K562 (cell line): Measurements from ENCODE around the gene CHMP5. TPM values are rescaled to one million over a fixed set of nuclear protein-coding genes. Genes with fewer than 3 reads are reported as not detected.

Experiments
- ATAC-seq: fragments of 200-7000 bp; cut with Tn5 transposase; 3 replicates; pipeline ENCODE4 v1.9.1; 2020; ENCODE audit warnings: moderate library complexity
- BruUV-seq: library from RNA; stranded (reverse); fragments of 400-500 nt; replicated peaks from 2 replicates; lab custom pipeline; 2021; lab: Mats Ljungman, UMichigan
- CTCF ChIA-PET: fragments of 300-600 bp; formaldehyde crosslinking; extraction: SDS; loops from one replicate; lab custom pipeline; 2021; ENCODE audit warnings: low intra/inter-chr PET ratio; lab: Yijun Ruan, JAX
- POLR2A ChIA-PET: fragments of 300-600, 350-650 bp; sonication (Branson Sonifier 250); formaldehyde crosslinking; extraction: SDS; loops from one replicate; lab custom pipeline; 2021; ENCODE audit warnings: antibody characterized with exemption, inconsistent platforms; lab: Yijun Ruan, JAX
- DNase-seq, 4 experiments: peaks; one replicate each; pipeline versions ENCODE4 v3.0.0 to v3.0.0-alpha.2; 2011 to 2018; ENCODE audit warnings: low spot score in 3 of 4, mixed read lengths in 3 of 4; ENCODE audit errors: extremely low read depth in 1 of 4
- FAIRE-seq: peaks from 2 replicates; lab custom pipeline; 2011; peaks lifted over from hg19 to GRCh38; lab: Jason Lieb, UNC
- H2AFZ ChIP-seq: 2 replicates; pipeline ENCODE4 v1.6.0; 2011; ENCODE audit warnings: low read depth, low read length, control low read depth, inconsistent platforms
- H3K27ac ChIP-seq: fragments of 200-600 bp; 3 replicates; pipeline ENCODE4 v1.8.0; 2011; ENCODE audit warnings: low read depth, mild to moderate bottlenecking, control low read depth, inconsistent platforms, low read length, moderate library complexity, mixed read lengths; ENCODE audit errors: extremely low read depth
- H3K27me3 ChIP-seq, 2 experiments: fragments of 300-600 bp in 1 of 2; 2 replicates in 1 of 2; 3 replicates in 1 of 2; pipeline versions ENCODE4 v1.6.0 to v1.8.0; 2011; ENCODE audit warnings: inconsistent platforms in 2 of 2, low read length in 2 of 2, mild to moderate bottlenecking in 1 of 2, mixed read lengths in 1 of 2, moderate library complexity in 1 of 2; ENCODE audit not compliant: control insufficient read depth in 2 of 2, insufficient read depth in 2 of 2
- H3K36me3 ChIP-seq: fragments of 300-600 bp; 3 replicates; pipeline ENCODE4 v1.8.0; 2011; ENCODE audit warnings: mild to moderate bottlenecking, low read length, inconsistent platforms; ENCODE audit not compliant: control insufficient read depth, insufficient read depth
- H3K4me1 ChIP-seq, 2 experiments: fragments of 200-600 bp in 1 of 2; replicated peaks in 1 of 2; 2 replicates in 1 of 2; 3 replicates in 1 of 2; pipeline versions ENCODE4 v1.5.1 to v1.8.0; 2011; ENCODE audit warnings: inconsistent platforms in 2 of 2, low read length in 2 of 2, mild to moderate bottlenecking in 1 of 2, mixed read lengths in 1 of 2, moderate library complexity in 1 of 2; ENCODE audit not compliant: control insufficient read depth in 2 of 2, insufficient read depth in 2 of 2
- H3K4me2 ChIP-seq: 2 replicates; pipeline ENCODE4 v1.6.1; 2011; ENCODE audit warnings: low read length, control low read depth, inconsistent platforms, mixed read lengths; ENCODE audit not compliant: insufficient read depth
- H3K4me3 ChIP-seq: fragments of 200-600 bp; sonication (generic), shearing (Covaris generic); 2 replicates; pipeline ENCODE4 v1.5.1; 2016; ENCODE audit warnings: control low read depth, inconsistent platforms
- H3K79me2 ChIP-seq: fragments of 200-600 bp; 3 replicates; pipeline ENCODE4 v1.8.0; 2011; ENCODE audit warnings: low read length, inconsistent platforms; ENCODE audit not compliant: control insufficient read depth, insufficient read depth
- H3K9ac ChIP-seq, 2 experiments: 2 replicates each; pipeline versions ENCODE4 v1.6.0 to v1.6.1; 2011; ENCODE audit warnings: low read depth in 2 of 2, low read length in 2 of 2, control low read depth in 1 of 2, inconsistent platforms in 1 of 2, mild to moderate bottlenecking in 1 of 2, mixed read lengths in 1 of 2; ENCODE audit not compliant: insufficient read depth in 1 of 2
- H3K9me1 ChIP-seq: one replicate; pipeline ENCODE4 v1.6.0; 2011; ENCODE audit warnings: inconsistent platforms, mild to moderate bottlenecking, low read length, moderate library complexity; ENCODE audit not compliant: control insufficient read depth, insufficient read depth
- H3K9me3 ChIP-seq: replicated peaks from 2 replicates; pipeline ENCODE4 v1.5.1; 2011; ENCODE audit warnings: low read depth, low read length, inconsistent platforms; ENCODE audit not compliant: control insufficient read depth, insufficient read depth
- H4K20me1 ChIP-seq: replicated peaks from 2 replicates; pipeline ENCODE4 v1.6.1; 2011; ENCODE audit warnings: low read length, inconsistent platforms, mixed read lengths; ENCODE audit not compliant: control insufficient read depth, insufficient read depth
- ATF7 ChIP-seq: fragments of 450-650 bp; IDR thresholded peaks from 2 replicates; pipeline ENCODE4 v1.7.1; 2014; ENCODE audit warnings: mild to moderate bottlenecking, moderate library complexity
- CC2D1A ChIP-seq: fragments of 450-650 bp; IDR thresholded peaks from 2 replicates; pipeline ENCODE4 v1.6.1; 2017; ENCODE audit warnings: mild to moderate bottlenecking
- CEBPB ChIP-seq: fragments of 450-650 bp; IDR thresholded peaks from 2 replicates; pipeline ENCODE4 v1.6.1; 2016; ENCODE audit warnings: missing genetic modification characterization, missing compliant biosample characterization
- EWSR1 ChIP-seq: fragments of 450-650 bp; IDR thresholded peaks from 2 replicates; pipeline ENCODE4 v1.6.1; 2018; ENCODE audit warnings: borderline replicate concordance, mild to moderate bottlenecking, low read depth, moderate library complexity; ENCODE audit not compliant: partially characterized antibody
- FOXK2 ChIP-seq, 2 experiments: fragments of 450-650 bp; IDR thresholded peaks in 1 of 2; conservative IDR thresholded peaks in 1 of 2; 2 replicates each; pipeline ENCODE4 v1.6.1; 2016; ENCODE audit warnings: low read depth in 2 of 2, mild to moderate bottlenecking in 1 of 2
- GABPB1 ChIP-seq: sonication (generic); formaldehyde crosslinking; IDR thresholded peaks from 2 replicates; pipeline ENCODE4 v1.8.0; 2022; ENCODE audit warnings: mild to moderate bottlenecking, missing genetic modification reagents
- GATAD2A ChIP-seq: fragments of 450-650 bp; IDR thresholded peaks from 2 replicates; pipeline ENCODE4 v1.6.1; 2017
- HNRNPL ChIP-seq: fragments of 200-400 bp; formaldehyde crosslinking; IDR thresholded peaks from 2 replicates; pipeline ENCODE4 v1.6.1; 2017; ENCODE audit warnings: low read depth, mild to moderate bottlenecking, low read length
- MAZ ChIP-seq, 2 experiments: fragments of 450-650 bp in 1 of 2; sonication (generic) in 1 of 2; formaldehyde crosslinking; IDR thresholded peaks in 1 of 2; conservative IDR thresholded peaks in 1 of 2; 2 replicates each; pipeline versions ENCODE4 v1.4.0 to v1.5.0; 2020; ENCODE audit warnings: mild to moderate bottlenecking in 1 of 2, missing genetic modification reagents in 1 of 2
- SMARCA4 ChIP-seq: fragments of 450-650 bp; IDR thresholded peaks from 2 replicates; pipeline ENCODE4 v1.6.1; 2016
- SMC3 ChIP-seq: conservative IDR thresholded peaks from 2 replicates; pipeline ENCODE4 v1.6.1; 2011; ENCODE audit warnings: low read depth, low read length, improper control_type of control experiment; ENCODE audit not compliant: insufficient read depth
- TARDBP ChIP-seq: fragments of 450-650 bp; IDR thresholded peaks from 2 replicates; pipeline ENCODE4 v1.6.1; 2016
- ZBED1 ChIP-seq: IDR thresholded peaks from 2 replicates; pipeline ENCODE4 v1.6.1; 2014
- ZNF639 ChIP-seq, 2 experiments: fragments of 200-800 bp in 1 of 2; sonication (Bioruptor generic) in 1 of 2; sonication (generic) in 1 of 2; formaldehyde crosslinking in 1 of 2; IDR thresholded peaks in 1 of 2; conservative IDR thresholded peaks in 1 of 2; 2 replicates each; pipeline versions ENCODE4 v1.5.0 to v1.6.1; 2016 to 2020; ENCODE audit warnings: missing compliant biosample characterization in 1 of 2, missing genetic modification characterization in 1 of 2, missing genetic modification reagents in 1 of 2
- ZNF740 ChIP-seq, 3 experiments: fragments of 200-800 bp in 1 of 3; sonication (Bioruptor generic) in 1 of 3; sonication (generic) in 1 of 3; formaldehyde crosslinking in 1 of 3; IDR thresholded peaks; 2 replicates each; pipeline versions ENCODE4 v1.6.1 to v1.8.0; 2016 to 2022; ENCODE audit warnings: mild to moderate bottlenecking in 2 of 3, missing compliant biosample characterization in 2 of 3, missing genetic modification characterization in 2 of 3, missing genetic modification reagents in 1 of 3
- WGBS: fragments of 100-300 bp; shearing (Covaris generic); methylation state at CpG from one replicate; pipeline ENCODE4 v1.1.6; 2016; ENCODE audit warnings: low coverage, mixed read lengths; ENCODE audit not compliant: insufficient coverage; ENCODE audit errors: missing lambda C conversion rate; 5-methylcytosine and 5-hydroxymethylcytosine counted together
- in situ Hi-C: fragments of 300-500 bp; cut with MboI; formaldehyde crosslinking; loops from 4 replicates; pipeline ENCODE4 v1.15.0; 2018; ENCODE audit warnings: inconsistent platforms, mixed read lengths
- intact Hi-C: fragments of 100-400 bp; cut with micrococcal nuclease; formaldehyde crosslinking; loops from 2 replicates; pipeline ENCODE4 v1.14.2; 2022
- polyA plus RNA-seq, 8 experiments: library from polyadenylated mRNA; depleted of rRNA in 4 of 8; stranded (reverse) in 5 of 8; unstranded in 3 of 8; fragments of >200 nt; fragmentation: Nextera tagmentation in 2 of 8; fragmentation: Illumina TruSeq in 1 of 8; extraction: Ambion mirVana in 2 of 8; extraction: Trizol in 1 of 8; gene quantifications; 2 replicates each; pipeline versions ENCODE4 v1.2.1 to v1.2.3, GENCODE V29; 2011 to 2014; ENCODE audit warnings: inconsistent platforms in 1 of 8, missing spikeins in 1 of 8
- total RNA-seq, 7 experiments: library from RNA; depleted of rRNA in 6 of 7; stranded (reverse); fragments of >200 nt in 6 of 7; fragmentation: Illumina TruSeq in 2 of 7; extraction: Trizol in 2 of 7; gene quantifications; 2 replicates each; pipeline versions ENCODE4 v1.2.1 to v1.2.3, GENCODE V29; 2011 to 2021; ENCODE audit warnings: low replicate concordance in 1 of 7
- TF ChIP-seq, protein P1 (sequence below), 2 experiments: fragments of 450-650 bp; conservative IDR thresholded peaks; 2 replicates each; pipeline ENCODE4 v1.6.1; 2017; ENCODE audit warnings: mild to moderate bottlenecking in 2 of 2, moderate library complexity in 2 of 2

Gene CHMP5
- total and polyA plus RNA-seq, 9 of the 15 experiments (the other 6 are each of a cell fraction or from before 2014, with no cell fraction given) = 36.0 to 105 (median 54.9) TPM

GRCh38 chr9:33225319-33226147, 39.3 kb upstream of the CHMP5 start (continued):
- no peak for TF ChIP-seq ZBED1
- TF ChIP-seq FOXK2 (conservative IDR thresholded peaks at IDR 0.05 in 1 of 2, IDR thresholded peaks at IDR 0.05 in 1 of 2; ENCODE audit: low read depth in 2 of 2) = 0 out of 4 replicates have a peak, but pooled peaks of 1 of the 2 experiments have one; percentile 33
- peak; percentile 75 for TF ChIP-seq SMC3
- TF ChIP-seq, protein P1, sequence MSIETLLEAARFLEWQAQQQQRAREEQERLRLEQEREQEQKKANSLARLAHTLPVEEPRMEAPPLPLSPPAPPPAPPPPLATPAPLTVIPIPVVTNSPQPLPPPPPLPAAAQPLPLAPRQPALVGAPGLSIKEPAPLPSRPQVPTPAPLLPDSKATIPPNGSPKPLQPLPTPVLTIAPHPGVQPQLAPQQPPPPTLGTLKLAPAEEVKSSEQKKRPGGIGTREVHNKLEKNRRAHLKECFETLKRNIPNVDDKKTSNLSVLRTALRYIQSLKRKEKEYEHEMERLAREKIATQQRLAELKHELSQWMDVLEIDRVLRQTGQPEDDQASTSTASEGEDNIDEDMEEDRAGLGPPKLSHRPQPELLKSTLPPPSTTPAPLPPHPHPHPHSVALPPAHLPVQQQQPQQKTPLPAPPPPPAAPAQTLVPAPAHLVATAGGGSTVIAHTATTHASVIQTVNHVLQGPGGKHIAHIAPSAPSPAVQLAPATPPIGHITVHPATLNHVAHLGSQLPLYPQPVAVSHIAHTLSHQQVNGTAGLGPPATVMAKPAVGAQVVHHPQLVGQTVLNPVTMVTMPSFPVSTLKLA (conservative IDR thresholded peaks at IDR 0.05) = peak in 1 of 2 experiments; percentile 50; a peak in 2 of 4 replicates
- 0 out of 2 replicates have a peak, but pooled peaks have one; percentile 40 for TF ChIP-seq CC2D1A
- no peak for TF ChIP-seq GATAD2A
- TF ChIP-seq SMARCA4 = 0 out of 2 replicates have a peak, but pooled peaks have one; percentile 16
- TF ChIP-seq MAZ (CRISPR knock-in tag; conservative IDR thresholded peaks at IDR 0.05 in 1 of 2, IDR thresholded peaks at IDR 0.05 in 1 of 2) = 0 out of 4 replicates have a peak, but pooled peaks of 1 of the 2 experiments have one; percentile 24

DNA sequence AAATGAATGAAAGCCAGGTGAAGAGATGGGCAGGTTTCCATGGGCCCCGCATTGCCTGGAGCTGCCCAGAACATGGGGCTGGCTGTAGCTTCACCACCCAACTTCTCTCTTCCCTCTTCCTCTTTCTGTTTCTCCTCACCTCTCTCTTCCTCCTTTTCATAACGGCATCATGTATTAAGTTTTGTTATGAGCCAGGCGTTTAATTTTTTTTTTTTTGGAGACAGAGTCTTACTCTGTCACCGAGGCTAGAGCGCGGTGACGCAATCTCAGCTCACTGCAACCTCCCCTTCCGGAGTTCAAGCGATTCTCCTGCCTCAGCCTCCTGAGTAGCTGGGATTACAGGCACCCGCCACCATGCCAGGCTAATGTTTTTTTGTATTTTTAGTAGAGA, 37.8 kb upstream of the CHMP5 start:
- H4K20me1 ChIP-seq = no peaks in the 10 kb centered on the region
- H3K79me2 ChIP-seq = no peaks in the 10 kb centered on the region
- no peak overlapping the region for H2AFZ ChIP-seq
- H3K9me3 ChIP-seq = no peaks in the 10 kb centered on the region
- no TSS peak for BruUV-seq
- ChIA-PET POLR2A (interaction anchor here (1.0 to 1.2 kb wide), 2 partner anchors 12 to 151 kb away, joined by 3 to 6 read pairs; partner anchors contain the start of gene SMU1), CTCF (no interaction called here)
- in situ Hi-C loops = loop anchor here (5.0 to 25.0 kb wide), 3 partner anchors 145 to 840 kb away; partner anchors contain the start of genes ACO1, NDUFB6, SMIM27 and TOPORS
- H3K27ac ChIP-seq = no peak overlapping the region
- peaks cover 0 to 4% of the 10 kb centered on the region in 2 experiments; a peak in 2 of 5 replicates for H3K4me1 ChIP-seq
- no peaks in the 10 kb centered on the region for H3K27me3 ChIP-seq
- ATAC-seq (no peak), FAIRE-seq (no peak), DNase-seq (no peak)
- WGBS = 47% methylated on average over 8 of the region's 10 CpGs
- no peak overlapping the region for H3K4me3 ChIP-seq
- intact Hi-C loops = loop anchor here (10.0 kb wide), 1 partner anchor 232 kb away; no protein-coding TSS in a partner anchor
- H3K9me1 ChIP-seq = no peaks in the 10 kb centered on the region
- no peaks in the 10 kb centered on the region for H3K36me3 ChIP-seq
- H3K9ac ChIP-seq = no peak overlapping the region
- no peak overlapping the region for H3K4me2 ChIP-seq
- TF ChIP-seq HNRNPL (no peak), ZNF639 (CRISPR knock-in tag; conservative IDR thresholded peaks at IDR 0.05 in 1 of 2, IDR thresholded peaks at IDR 0.05 in 1 of 2) (no peak), ZNF740 (CRISPR knock-in tag; IDR thresholded peaks at IDR 0.05) (no peak), ZNF740 (tag; IDR thresholded peaks at IDR 0.05) (no peak), CEBPB (peak; percentile 69), TARDBP (no peak), GABPB1 (CRISPR knock-in tag) (no peak), ATF7 (no peak), EWSR1 (no peak)
